Testis (tissue), 3 donors: ENCODE results near the gene UCP3. TPM values are rescaled to one million over a fixed set of nuclear protein-coding genes. Genes with fewer than 3 reads are reported as not detected.

Experiments used
- DNase-seq: peaks from one replicate; pipeline ENCODE4 v3.0.0-alpha.2; 2019
- H3K27ac ChIP-seq, 2 donors: fragments of 200-600 bp; sonication (generic); one replicate each; pipeline ENCODE4 v1.5.1; 2019
- H3K27me3 ChIP-seq: fragments of 200-600 bp; sonication (generic); one replicate; pipeline ENCODE4 v1.5.1; 2019
- H3K36me3 ChIP-seq: fragments of 200-600 bp; sonication (generic); one replicate; pipeline ENCODE4 v1.5.1; 2017; ENCODE audit warnings: low read depth; ENCODE audit errors: missing control alignments
- H3K4me1 ChIP-seq: fragments of 200-600 bp; sonication (generic); one replicate; pipeline ENCODE4 v1.5.1; 2019
- H3K4me3 ChIP-seq, 2 donors: fragments of 200-600 bp; sonication (generic); one replicate each; pipeline ENCODE4 v1.5.1; 2017 to 2019
- H3K9me3 ChIP-seq: fragments of 200-600 bp; sonication (generic); one replicate; pipeline ENCODE4 v1.5.1; 2017
- CTCF ChIP-seq, 3 experiments: fragments of 450-650 bp in 2 of 3; fragments of 200-600 bp in 1 of 3; sonication (generic) in 1 of 3; IDR thresholded peaks; one replicate each; pipeline ENCODE4 v1.5.1; 2016 to 2019; ENCODE audit warnings: antibody characterized with exemption in 3 of 3, mild to moderate bottlenecking in 2 of 3, moderate library complexity in 1 of 3
- POLR2A ChIP-seq: fragments of 450-650 bp; IDR thresholded peaks from one replicate; pipeline ENCODE4 v1.6.1; 2017; ENCODE audit warnings: antibody characterized with exemption, mild to moderate bottlenecking, moderate library complexity
- WGBS, 2 donors: methylation state at CpG; one replicate each; pipeline ENCODE4 v1.1.5; 2018; 5-methylcytosine and 5-hydroxymethylcytosine counted together
- intact Hi-C: fragments of 100-400 bp; cut with DNase I; formaldehyde crosslinking; loops from one replicate; pipeline ENCODE4 v1.15.1; 2023; ENCODE audit warnings: low total_unique reads
- polyA plus RNA-seq: library from polyadenylated mRNA; stranded (reverse); fragments of 350-450 nt; fragmentation: Illumina TruSeq; extraction: RNeasy Lipid Tissue Mini Kit (QIAGEN cat#74804); gene quantifications from one replicate; pipeline ENCODE4 v1.2.3, GENCODE V29; 2014; ENCODE audit warnings: low read depth, low replicate concordance; ENCODE audit not compliant: insufficient read depth
- total RNA-seq, 2 donors: library from RNA; depleted of rRNA; stranded (reverse); fragments of >200 nt; gene quantifications; one replicate each; pipeline ENCODE4 v1.2.3, GENCODE V29; 2016

The UCP3 gene
- total and polyA plus RNA-seq, 3 donors from 2014 or later, result 5.8 to 10.0 (median 9.7) TPM

DNA sequence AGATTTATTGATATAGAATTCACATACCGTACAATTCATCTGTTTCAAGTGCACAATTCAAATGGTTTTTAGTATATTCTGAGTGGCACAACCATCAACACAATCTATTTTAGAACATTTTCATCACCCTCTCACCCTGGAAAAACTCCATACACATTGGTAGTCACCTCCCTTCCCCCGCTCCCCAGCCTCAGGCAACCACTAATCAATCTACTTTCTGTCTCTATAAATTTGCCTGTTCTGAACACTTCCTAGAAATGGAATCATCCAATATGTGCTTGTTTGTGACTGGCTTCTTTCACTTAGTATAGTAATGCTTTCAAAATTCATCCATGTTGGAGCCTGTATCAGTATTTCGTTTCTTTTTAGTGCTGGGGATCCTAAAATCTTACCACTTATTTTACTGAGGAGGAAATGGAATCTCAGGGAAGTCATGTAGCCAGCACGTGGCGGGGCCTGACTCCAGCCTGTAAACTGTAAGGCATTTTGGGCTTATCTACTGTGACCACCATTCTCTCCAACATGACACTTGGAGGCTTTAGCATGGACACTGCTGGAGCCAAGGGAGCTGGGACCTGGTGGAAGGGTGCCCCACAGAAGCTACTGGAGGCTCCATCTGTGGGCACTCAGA lies 905 bp upstream of the UCP3 start:
- TF ChIP-seq POLR2A (no peak), CTCF (IDR thresholded peaks at IDR 0.05) (no peak)
- Histone ChIP-seq H3K9me3 (no peaks in the 10 kb centered on the region), H3K36me3 (no peaks in the 10 kb centered on the region), H3K27ac (no peak overlapping the region), H3K4me1 (no peaks in the 10 kb centered on the region), H3K27me3 (no peaks in the 10 kb centered on the region), H3K4me3 (no peak overlapping the region)
- intact Hi-C loops, result no loop called here
- DNase-seq, result no peak
- WGBS, 2 donors, result 85 to 91% methylated on average over 5 of the region's 5 CpGs

DNA sequence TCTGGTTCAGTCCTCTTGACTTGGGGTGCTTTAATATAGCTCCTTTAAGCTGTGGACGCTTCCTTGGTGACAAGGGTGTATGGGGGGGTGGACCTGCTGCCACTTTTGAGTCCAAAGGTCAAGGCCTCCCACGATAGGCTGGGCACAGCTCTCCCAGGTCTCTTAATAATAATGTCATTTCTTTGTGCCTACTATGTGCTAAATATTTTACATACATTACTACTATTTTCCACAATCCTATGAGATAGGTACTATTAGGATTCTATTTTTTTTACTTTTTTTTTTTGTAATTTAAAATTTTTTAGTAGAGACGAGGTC lies 304 bp upstream of the UCP3 start:
- TF ChIP-seq CTCF (IDR thresholded peaks at IDR 0.05) (no peak), POLR2A (no peak)
- intact Hi-C loops, result no loop called here
- WGBS, 2 donors, result 94 to 97% methylated on average over 3 of the region's 3 CpGs
- H3K9me3 ChIP-seq, result no peaks in the 10 kb centered on the region
- no peak overlapping the region for H3K4me3 ChIP-seq
- H3K4me1 ChIP-seq, result no peaks in the 10 kb centered on the region
- H3K27ac ChIP-seq, result no peak overlapping the region
- no peak for DNase-seq
- H3K27me3 ChIP-seq, result no peaks in the 10 kb centered on the region
- no peaks in the 10 kb centered on the region for H3K36me3 ChIP-seq

- H3K9me3 ChIP-seq, result no peaks in the 10 kb centered on the region
- H3K36me3 ChIP-seq, result no peaks in the 10 kb centered on the region
- intact Hi-C loops, result no loop called here
- WGBS, 2 donors, result 91 to 95% methylated on average over 6 of the region's 6 CpGs
- H3K4me3 ChIP-seq, result no peak overlapping the region
- H3K4me1 ChIP-seq, result no peaks in the 10 kb centered on the region
- TF ChIP-seq POLR2A, result no peak
- no peak for TF ChIP-seq CTCF (IDR thresholded peaks at IDR 0.05)
- H3K27ac ChIP-seq, result no peak overlapping the region
- no peak for DNase-seq
- no peaks in the 10 kb centered on the region for H3K27me3 ChIP-seq
Measured at GRCh38 chr11:74007691-74008372, 1.1 kb downstream of the UCP3 start.

DNA sequence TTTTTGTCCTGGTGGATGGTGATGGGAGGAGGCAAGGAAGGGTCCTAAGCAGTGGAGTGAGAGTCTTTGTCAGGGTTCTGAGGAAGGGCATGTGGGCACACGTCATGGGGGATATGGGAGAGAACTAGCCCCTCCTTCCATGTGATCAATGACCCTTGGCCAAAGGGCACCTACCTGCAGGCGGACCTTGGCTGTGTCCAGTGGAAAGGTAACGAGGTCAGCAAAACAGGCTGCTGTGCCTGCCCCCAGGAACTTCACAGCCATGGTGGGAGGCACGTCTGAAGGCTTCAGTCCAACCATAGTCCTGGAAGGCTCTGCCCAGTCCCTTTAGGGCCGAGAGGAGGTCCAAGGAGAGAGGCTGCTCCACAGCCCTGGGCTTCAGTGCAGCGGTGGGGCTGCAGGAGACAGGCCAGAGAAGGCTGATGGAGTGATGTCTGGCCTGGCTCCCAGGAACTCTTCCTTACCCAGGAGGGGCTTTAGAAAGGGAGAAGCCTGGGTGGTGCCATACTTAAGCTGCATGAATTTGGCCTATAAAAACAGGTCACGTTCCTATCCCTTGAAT lies 2.1 kb downstream of the UCP3 start:
- 88 to 91% methylated on average over 7 of the region's 7 CpGs for WGBS, 2 donors
- intact Hi-C loops, result no loop called here
- TF ChIP-seq POLR2A (no peak), CTCF (IDR thresholded peaks at IDR 0.05) (no peak)

More for the DNA sequence above, 2.1 kb downstream of the UCP3 start:
- Histone ChIP-seq H3K27ac (no peak overlapping the region), H3K27me3 (no peaks in the 10 kb centered on the region), H3K36me3 (no peaks in the 10 kb centered on the region), H3K4me3 (no peak overlapping the region), H3K9me3 (no peaks in the 10 kb centered on the region), H3K4me1 (no peaks in the 10 kb centered on the region)
- no peak for DNase-seq
